Vagina (tissue), 2 donors: ENCODE results near the gene EIF2S3B.

ENCODE experiments used
- CTCF ChIP-seq, 3 experiments: fragments of 450-650 bp in 2 of 3; fragments of 200-600 bp in 1 of 3; sonication (generic) in 1 of 3; IDR thresholded peaks; one replicate each; pipeline ENCODE4 v1.5.1; 2017 to 2019; ENCODE audit warnings: antibody characterized with exemption in 3 of 3, mild to moderate bottlenecking in 2 of 3, moderate library complexity in 2 of 3
- POLR2AphosphoS5 ChIP-seq, 2 donors: sonication (generic); formaldehyde crosslinking; IDR thresholded peaks; one replicate each; pipeline ENCODE4 v1.9.0; 2017; ENCODE audit warnings: antibody characterized with exemption in 2 of 2, mild to moderate bottlenecking in 2 of 2, low read depth in 1 of 2; ENCODE audit not compliant: insufficient read depth in 1 of 2

DNA sequence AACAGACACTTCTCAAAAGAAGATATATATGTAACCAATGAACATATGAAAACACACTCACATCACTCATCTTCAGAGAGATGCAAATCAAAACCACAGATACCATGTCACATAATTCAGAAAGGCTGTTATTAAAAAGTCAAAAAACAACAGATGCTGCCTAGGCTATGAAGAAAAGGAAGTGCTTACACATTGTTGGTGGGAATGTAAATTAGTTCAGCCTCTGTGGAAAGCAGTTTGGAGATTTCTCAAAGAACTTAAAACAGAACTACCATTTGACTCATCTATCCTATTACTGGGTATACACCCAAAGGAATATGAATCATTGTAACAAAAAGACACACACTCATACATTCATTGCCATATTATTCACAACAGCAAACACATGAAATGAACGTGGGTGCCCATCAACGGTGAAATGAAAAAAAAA, 35.1 kb downstream of the EIF2S3B start:
- no peak for TF ChIP-seq POLR2AphosphoS5 (IDR thresholded peaks at IDR 0.05; ENCODE audit: insufficient read depth in 1 of 2, low read depth in 1 of 2)
- no peak for TF ChIP-seq CTCF (IDR thresholded peaks at IDR 0.05)
